Measurements from ENCODE around the gene CRADD. TPM values are rescaled to one million over a fixed set of nuclear protein-coding genes. Genes with fewer than 3 reads are reported as not detected.

CRADD gene
- total RNA-seq, 1 donor from 2014 or later = 10.7 TPM

GRCh38 chr12:93713060-93713459 lies 35.9 kb downstream of the CRADD start:
- no peak overlapping the region for H3K4me3 Mint-ChIP-seq (ENCODE audit: low read depth)
- H3K9me3 Mint-ChIP-seq = peaks cover 38% of the 10 kb centered on the region
- no peak overlapping the region for H3K27ac Mint-ChIP-seq
- no peak for DNase-seq (ENCODE audit: low spot score)
- H3K36me3 Mint-ChIP-seq (ENCODE audit: low read depth) = peaks cover 11% of the 10 kb centered on the region
- intact Hi-C loops (cut with micrococcal nuclease) = no loop called here
- H3K27me3 Mint-ChIP-seq (ENCODE audit: low read depth) = no peaks in the 10 kb centered on the region
- no peaks in the 10 kb centered on the region for H3K4me1 Mint-ChIP-seq (ENCODE audit: low read depth)

- no peak for DNase-seq (ENCODE audit: low spot score)
- no peak overlapping the region for H3K27ac Mint-ChIP-seq
These were observed 36.6 kb downstream of the CRADD start for GRCh38 chr12:93713800-93714199.

DNA sequence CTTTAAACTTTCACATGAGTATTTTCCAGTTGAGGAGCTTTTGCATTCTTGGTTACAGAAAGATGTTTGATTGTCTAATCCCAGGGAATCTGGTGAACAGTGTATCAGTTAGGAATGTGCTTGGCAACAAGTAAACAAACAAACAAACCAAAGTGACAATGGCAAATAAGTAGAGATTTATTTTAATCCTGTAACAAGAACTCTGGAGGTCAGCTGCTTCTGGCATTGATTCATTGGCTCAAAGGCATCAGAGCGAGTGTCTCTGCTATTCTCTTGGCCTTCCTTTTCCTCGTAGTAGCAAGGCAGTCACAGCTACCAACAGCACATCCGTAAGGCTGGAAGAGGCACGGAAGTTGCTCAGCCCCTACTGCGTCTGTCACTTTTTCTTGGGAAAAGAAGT lies 37.2 kb downstream of the CRADD start:
- Mint-ChIP-seq H3K27me3 (ENCODE audit: low read depth) (no peaks in the 10 kb centered on the region), H3K36me3 (ENCODE audit: low read depth) (peaks cover 8% of the 10 kb centered on the region), H3K4me3 (ENCODE audit: low read depth) (no peak overlapping the region), H3K9me3 (peaks cover 33% of the 10 kb centered on the region), H3K27ac (no peak overlapping the region), H3K4me1 (ENCODE audit: low read depth) (no peaks in the 10 kb centered on the region)
- intact Hi-C loops (cut with micrococcal nuclease) = no loop called here
- DNase-seq (ENCODE audit: low spot score) = no peak

More at GRCh38 chr12:93713800-93714199, 36.6 kb downstream of the CRADD start:
- Mint-ChIP-seq H3K9me3 (peaks cover 38% of the 10 kb centered on the region), H3K4me3 (ENCODE audit: low read depth) (no peak overlapping the region), H3K4me1 (ENCODE audit: low read depth) (no peaks in the 10 kb centered on the region), H3K36me3 (ENCODE audit: low read depth) (peaks cover 11% of the 10 kb centered on the region), H3K27me3 (ENCODE audit: low read depth) (no peaks in the 10 kb centered on the region)
- intact Hi-C loops (cut with micrococcal nuclease) = no loop called here

DNA sequence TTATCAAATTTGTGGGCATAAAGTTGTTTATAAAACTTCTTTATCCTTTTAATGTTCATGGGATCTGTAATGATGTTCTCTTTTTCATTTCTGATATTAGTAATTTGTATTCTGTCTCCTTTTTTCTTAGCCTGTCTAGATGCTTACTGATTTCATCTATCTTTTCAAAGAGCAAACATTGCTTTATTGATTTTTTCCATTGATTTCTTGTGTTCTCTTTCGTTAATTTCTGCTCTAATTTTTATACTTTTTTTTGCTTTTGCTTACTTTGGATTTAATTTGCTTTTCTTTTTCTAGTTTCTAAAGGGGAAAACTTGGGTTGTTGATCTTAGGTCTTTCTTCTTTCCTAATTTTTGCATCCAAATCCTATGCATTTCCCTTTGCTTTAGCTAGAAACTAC lies 42.5 kb downstream of the CRADD start:
- Mint-ChIP-seq H3K4me1 (ENCODE audit: low read depth) (peaks cover 2% of the 10 kb centered on the region), H3K27me3 (ENCODE audit: low read depth) (no peaks in the 10 kb centered on the region), H3K36me3 (ENCODE audit: low read depth) (no peaks in the 10 kb centered on the region), H3K4me3 (ENCODE audit: low read depth) (no peak overlapping the region), H3K9me3 (peaks cover 31% of the 10 kb centered on the region), H3K27ac (no peak overlapping the region)
- no peak for DNase-seq (ENCODE audit: low spot score)
- intact Hi-C loops (cut with micrococcal nuclease) = no loop called here

DNA sequence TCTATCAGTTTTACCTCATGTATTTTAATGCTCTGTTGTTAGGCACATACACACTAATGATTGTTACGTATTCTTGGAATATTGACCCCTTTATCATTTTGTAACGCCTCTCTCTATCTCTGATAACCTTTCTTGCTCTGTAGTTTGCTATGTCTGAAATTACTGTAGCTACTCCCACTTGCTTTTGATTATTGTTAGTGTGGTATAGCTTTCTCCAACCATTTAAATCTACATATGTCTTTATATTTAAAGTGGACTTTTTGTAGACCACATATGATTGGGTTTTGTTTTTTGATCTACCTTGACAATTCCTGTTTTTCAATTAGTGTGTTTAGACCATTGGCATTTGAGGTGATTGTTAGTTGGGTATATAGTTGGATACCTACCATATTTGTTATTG lies 43.4 kb downstream of the CRADD start:
- H3K4me3 Mint-ChIP-seq (ENCODE audit: low read depth) = no peak overlapping the region
- intact Hi-C loops (cut with micrococcal nuclease) = no loop called here
- H3K36me3 Mint-ChIP-seq (ENCODE audit: low read depth) = no peaks in the 10 kb centered on the region
- H3K4me1 Mint-ChIP-seq (ENCODE audit: low read depth) = peaks cover 2% of the 10 kb centered on the region
- no peak overlapping the region for H3K27ac Mint-ChIP-seq
- no peak for DNase-seq (ENCODE audit: low spot score)
- H3K9me3 Mint-ChIP-seq = peaks cover 31% of the 10 kb centered on the region
- H3K27me3 Mint-ChIP-seq (ENCODE audit: low read depth) = no peaks in the 10 kb centered on the region

DNA sequence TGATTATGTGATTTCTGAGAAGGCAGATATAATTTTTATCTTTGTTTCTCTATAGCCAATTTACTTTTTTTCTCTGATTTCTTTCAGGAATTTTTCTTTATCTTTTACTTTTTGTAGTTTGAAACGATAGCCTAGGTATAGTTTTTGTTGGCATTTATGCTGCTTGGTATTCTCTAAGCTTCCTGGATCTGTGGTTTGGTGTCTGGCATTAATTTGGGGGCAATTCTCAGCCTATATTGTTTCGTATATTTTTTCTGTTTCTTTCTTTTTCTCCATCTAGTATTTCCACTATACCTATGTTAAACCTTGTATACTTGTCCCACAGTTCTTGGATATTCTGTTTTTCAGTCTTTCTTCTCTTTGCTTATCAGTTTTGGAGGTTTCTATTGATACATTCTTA lies 45.0 kb downstream of the CRADD start:
- peaks cover 31% of the 10 kb centered on the region for H3K9me3 Mint-ChIP-seq

DNA sequence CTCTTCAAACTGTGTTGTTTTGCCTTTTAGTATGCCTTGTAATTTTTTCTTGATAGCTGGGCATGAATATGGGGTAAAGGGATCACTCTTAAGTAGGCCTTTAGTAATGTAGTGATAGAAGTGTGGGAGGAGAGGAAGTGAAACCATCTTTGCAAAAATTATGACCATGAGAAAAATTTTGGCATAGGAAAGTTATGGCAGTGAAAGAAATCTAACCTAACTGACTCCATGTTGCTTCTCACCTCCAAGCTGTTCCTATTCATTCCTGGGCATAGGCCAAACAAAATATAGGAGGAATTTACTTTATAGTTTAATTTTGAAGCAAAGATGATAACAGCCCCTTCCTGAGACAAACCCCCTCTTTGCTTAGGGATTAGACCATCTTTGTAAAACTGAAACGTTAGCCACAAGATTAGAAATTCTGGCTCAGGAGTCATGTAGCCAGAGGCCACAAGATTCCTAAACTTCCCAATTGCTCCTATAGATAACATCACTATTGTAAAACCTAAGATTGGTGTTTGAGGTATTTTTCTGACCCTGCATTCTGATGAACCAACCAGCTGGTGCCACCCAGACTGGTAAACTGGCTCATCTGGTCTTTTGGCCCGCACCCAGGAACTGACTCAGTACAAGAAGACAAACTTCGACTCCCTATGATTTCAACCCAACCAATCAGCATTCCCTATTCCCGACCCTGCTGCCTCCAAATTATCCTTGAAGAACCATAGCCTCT lies 45.8 kb downstream of the CRADD start:
- DNase-seq (ENCODE audit: low spot score) = no peak
- Mint-ChIP-seq H3K4me3 (ENCODE audit: low read depth) (no peak overlapping the region), H3K27me3 (ENCODE audit: low read depth) (no peaks in the 10 kb centered on the region), H3K36me3 (ENCODE audit: low read depth) (no peaks in the 10 kb centered on the region), H3K4me1 (ENCODE audit: low read depth) (peaks cover 5% of the 10 kb centered on the region), H3K27ac (no peak overlapping the region), H3K9me3 (peaks cover 27% of the 10 kb centered on the region)
- intact Hi-C loops (cut with micrococcal nuclease) = no loop called here

More for the DNA sequence above, 45.0 kb downstream of the CRADD start:
- no peak overlapping the region for H3K27ac Mint-ChIP-seq
- H3K4me3 Mint-ChIP-seq (ENCODE audit: low read depth) = no peak overlapping the region
- H3K36me3 Mint-ChIP-seq (ENCODE audit: low read depth) = no peaks in the 10 kb centered on the region
- DNase-seq (ENCODE audit: low spot score) = no peak
- intact Hi-C loops (cut with micrococcal nuclease) = no loop called here
- H3K27me3 Mint-ChIP-seq (ENCODE audit: low read depth) = no peaks in the 10 kb centered on the region
- peaks cover 5% of the 10 kb centered on the region for H3K4me1 Mint-ChIP-seq (ENCODE audit: low read depth)

DNA sequence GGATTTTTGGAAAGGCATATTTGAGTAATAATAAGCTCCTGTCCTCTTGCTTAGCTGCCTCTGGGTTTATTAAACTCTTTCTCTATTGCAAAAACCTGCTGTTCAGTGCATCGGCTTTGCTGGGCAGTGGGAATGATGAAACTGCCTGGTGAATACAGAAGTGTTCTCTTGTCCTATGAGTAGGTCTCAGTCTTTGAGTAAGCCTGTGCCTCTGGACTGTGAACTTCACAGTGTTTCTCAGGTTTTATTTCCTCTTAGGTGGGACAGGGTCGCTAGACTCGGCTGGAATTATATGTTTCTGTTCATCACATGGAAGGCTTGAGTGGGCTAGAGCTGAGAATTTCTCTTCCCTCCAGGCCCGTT lies 46.4 kb downstream of the CRADD start:
- intact Hi-C loops (cut with micrococcal nuclease) = no loop called here
- Mint-ChIP-seq H3K4me3 (ENCODE audit: low read depth) (no peak overlapping the region), H3K27ac (no peak overlapping the region), H3K9me3 (peaks cover 22% of the 10 kb centered on the region), H3K36me3 (ENCODE audit: low read depth) (no peaks in the 10 kb centered on the region), H3K4me1 (ENCODE audit: low read depth) (peaks cover 5% of the 10 kb centered on the region), H3K27me3 (ENCODE audit: low read depth) (no peaks in the 10 kb centered on the region)
- DNase-seq (ENCODE audit: low spot score) = no peak

GRCh38 chr12:93725531-93725930 lies 48.4 kb downstream of the CRADD start:
- Mint-ChIP-seq H3K4me3 (ENCODE audit: low read depth) (no peak overlapping the region), H3K27ac (no peak overlapping the region), H3K36me3 (ENCODE audit: low read depth) (no peaks in the 10 kb centered on the region), H3K4me1 (ENCODE audit: low read depth) (peaks cover 5% of the 10 kb centered on the region), H3K27me3 (ENCODE audit: low read depth) (no peaks in the 10 kb centered on the region), H3K9me3 (peaks cover 17% of the 10 kb centered on the region)
- no peak for DNase-seq (ENCODE audit: low spot score)
- intact Hi-C loops (cut with micrococcal nuclease) = no loop called here

DNA sequence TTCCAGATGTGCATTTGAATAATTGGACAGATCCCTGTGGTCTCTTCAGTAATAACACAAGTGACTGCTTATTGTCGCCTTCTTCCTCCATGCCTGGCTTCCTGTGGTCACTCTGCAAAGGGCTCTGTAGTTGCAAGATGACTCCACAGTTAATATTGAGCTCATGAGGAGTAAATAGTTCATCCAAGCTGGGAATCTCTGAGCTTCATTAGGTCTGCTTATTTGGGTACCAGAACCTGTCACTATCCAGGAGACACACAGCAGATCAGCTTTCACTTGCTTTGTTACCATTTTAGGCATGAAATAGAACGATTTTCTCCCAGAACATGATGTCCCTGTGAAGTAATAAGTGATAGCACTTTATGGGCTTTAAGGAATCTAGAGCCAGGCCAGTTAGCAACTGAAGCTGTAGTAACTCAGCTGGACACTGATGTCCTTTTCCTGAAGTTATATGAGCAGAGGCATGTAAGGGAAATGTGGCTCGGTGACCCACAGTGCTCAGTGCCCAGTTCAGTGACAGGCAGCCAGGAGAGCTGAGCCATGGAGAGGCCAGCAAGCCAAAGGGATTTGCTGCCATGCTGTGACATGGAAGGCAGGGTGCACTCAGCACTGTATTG lies 50.1 kb downstream of the CRADD start:
- H3K9me3 Mint-ChIP-seq = peaks cover 6% of the 10 kb centered on the region
- no peak overlapping the region for H3K4me3 Mint-ChIP-seq (ENCODE audit: low read depth)
- no peak for DNase-seq (ENCODE audit: low spot score)
- no peaks in the 10 kb centered on the region for H3K36me3 Mint-ChIP-seq (ENCODE audit: low read depth)
- no peaks in the 10 kb centered on the region for H3K27me3 Mint-ChIP-seq (ENCODE audit: low read depth)
- intact Hi-C loops (cut with micrococcal nuclease) = no loop called here
- peaks cover 5% of the 10 kb centered on the region for H3K4me1 Mint-ChIP-seq (ENCODE audit: low read depth)
- H3K27ac Mint-ChIP-seq = no peak overlapping the region

DNA sequence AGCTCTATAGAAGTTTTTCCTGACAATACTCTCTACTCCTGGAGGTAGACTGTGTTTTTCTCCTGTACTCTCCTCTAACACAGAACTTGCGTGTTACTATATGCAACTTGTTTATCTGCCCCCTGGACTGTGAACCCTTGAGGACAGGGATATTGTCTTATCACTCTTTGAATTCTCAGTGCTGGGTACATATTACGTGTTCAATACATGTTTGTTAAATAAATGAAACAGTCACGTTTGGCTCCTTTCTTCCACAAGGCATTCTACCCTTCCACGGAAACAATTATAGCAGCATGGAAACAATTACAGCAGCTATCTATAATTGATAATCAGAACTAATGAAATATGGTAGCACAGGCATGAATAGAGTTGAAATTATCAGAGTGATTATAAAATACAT lies 50.7 kb downstream of the CRADD start:
- Mint-ChIP-seq H3K27ac (no peak overlapping the region), H3K9me3 (no peaks in the 10 kb centered on the region), H3K36me3 (ENCODE audit: low read depth) (no peaks in the 10 kb centered on the region), H3K27me3 (ENCODE audit: low read depth) (no peaks in the 10 kb centered on the region), H3K4me1 (ENCODE audit: low read depth) (peaks cover 4% of the 10 kb centered on the region), H3K4me3 (ENCODE audit: low read depth) (no peak overlapping the region)
- intact Hi-C loops (cut with micrococcal nuclease) = no loop called here
- DNase-seq (ENCODE audit: low spot score) = no peak

DNA sequence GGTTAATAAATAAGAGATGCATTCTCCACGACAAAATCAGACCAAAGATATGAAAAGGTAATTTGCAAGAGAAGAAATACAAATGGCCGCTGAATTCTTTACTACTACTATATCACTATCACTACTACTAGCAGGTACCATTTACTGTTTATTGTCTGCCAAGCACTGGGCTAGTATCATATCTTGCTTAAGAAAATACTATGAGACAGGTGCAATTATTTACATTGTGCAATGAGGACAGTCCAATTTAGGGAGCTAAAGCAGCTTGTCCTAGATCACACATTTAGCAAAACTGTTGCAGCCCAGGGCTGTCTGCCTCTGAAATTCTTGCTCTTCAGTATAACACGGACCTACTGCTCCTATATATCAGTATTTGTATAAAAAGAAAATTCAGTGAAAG lies 52.8 kb downstream of the CRADD start:
- no peaks in the 10 kb centered on the region for H3K27me3 Mint-ChIP-seq (ENCODE audit: low read depth)
- intact Hi-C loops (cut with micrococcal nuclease) = no loop called here
- H3K36me3 Mint-ChIP-seq (ENCODE audit: low read depth) = no peaks in the 10 kb centered on the region
- H3K4me3 Mint-ChIP-seq (ENCODE audit: low read depth) = no peak overlapping the region
- H3K4me1 Mint-ChIP-seq (ENCODE audit: low read depth) = peaks cover 4% of the 10 kb centered on the region
- no peak overlapping the region for H3K27ac Mint-ChIP-seq
- DNase-seq (ENCODE audit: low spot score) = no peak
- no peaks in the 10 kb centered on the region for H3K9me3 Mint-ChIP-seq

GRCh38 chr12:93733358-93733757 lies 56.2 kb downstream of the CRADD start:
- H3K4me3 Mint-ChIP-seq (ENCODE audit: low read depth) = no peak overlapping the region
- no peaks in the 10 kb centered on the region for H3K36me3 Mint-ChIP-seq (ENCODE audit: low read depth)
- no peak overlapping the region for H3K27ac Mint-ChIP-seq
- H3K4me1 Mint-ChIP-seq (ENCODE audit: low read depth) = peaks cover 2% of the 10 kb centered on the region
- peaks cover 4% of the 10 kb centered on the region for H3K27me3 Mint-ChIP-seq (ENCODE audit: low read depth)
- no peaks in the 10 kb centered on the region for H3K9me3 Mint-ChIP-seq
- intact Hi-C loops (cut with micrococcal nuclease) = no loop called here
- no peak for DNase-seq (ENCODE audit: low spot score)
